A172 (cell line): Measurements from ENCODE around the gene GTSF1L. TPM values are rescaled to one million over a fixed set of nuclear protein-coding genes. Genes with fewer than 3 reads are reported as not detected.

Source experiments
- DNase-seq: peaks from one replicate; pipeline ENCODE4 v3.0.0-alpha.2; 2015; ENCODE audit warnings: low spot score
- total RNA-seq: library from RNA; depleted of rRNA; stranded (reverse); fragments of >200 nt; shearing (Covaris generic); gene quantifications from 2 replicates; pipeline ENCODE4 v1.2.3, GENCODE V29; 2014

Gene GTSF1L
- total RNA-seq, 1 experiment from 2014 or later = not detected

GRCh38 chr20:43746344-43747137, 19.7 kb upstream of the GTSF1L start:
- peak; percentile 23 for DNase-seq

- DNase-seq = no peak
Measured at GRCh38 chr20:43744966-43745730, 18.3 kb upstream of the GTSF1L start.

- peak; percentile 55 for DNase-seq
Measured at GRCh38 chr20:43744151-43744611, 17.4 kb upstream of the GTSF1L start.

- no peak for DNase-seq
Measured at GRCh38 chr20:43740642-43741041, 13.8 kb upstream of the GTSF1L start.

- no peak for DNase-seq
Measured at GRCh38 chr20:43739148-43739749, 12.4 kb upstream of the GTSF1L start.

- no peak for DNase-seq
Measured at GRCh38 chr20:43737925-43738324, 11.1 kb upstream of the GTSF1L start.

GRCh38 chr20:43736588-43737158, 9.9 kb upstream of the GTSF1L start:
- DNase-seq = no peak

- no peak for DNase-seq
Measured at GRCh38 chr20:43731927-43732326, 5.1 kb upstream of the GTSF1L start.

GRCh38 chr20:43731469-43731868, 4.7 kb upstream of the GTSF1L start:
- peak; percentile 64 for DNase-seq

GRCh38 chr20:43728686-43729255, 2.0 kb upstream of the GTSF1L start:
- DNase-seq = no peak

GRCh38 chr20:43727980-43728590, 1.3 kb upstream of the GTSF1L start:
- DNase-seq = no peak

- DNase-seq = no peak
Measured at GRCh38 chr20:43726333-43726732, 469 bp downstream of the GTSF1L start.

- DNase-seq = no peak
Measured at GRCh38 chr20:43725666-43726065, 1.1 kb downstream of the GTSF1L start.

- no peak for DNase-seq
Measured at GRCh38 chr20:43724383-43724782, 2.4 kb downstream of the GTSF1L start.

- no peak for DNase-seq
Measured at GRCh38 chr20:43723735-43724134, 3.1 kb downstream of the GTSF1L start.

GRCh38 chr20:43723186-43723585, 3.6 kb downstream of the GTSF1L start:
- no peak for DNase-seq

GRCh38 chr20:43722153-43722505, 4.7 kb downstream of the GTSF1L start:
- no peak for DNase-seq

GRCh38 chr20:43721429-43722152, 5.2 kb downstream of the GTSF1L start:
- no peak for DNase-seq

GRCh38 chr20:43721097-43721428, 5.7 kb downstream of the GTSF1L start:
- no peak for DNase-seq

- no peak for DNase-seq
Measured at GRCh38 chr20:43720007-43720406, 6.8 kb downstream of the GTSF1L start.

- no peak for DNase-seq
Measured at GRCh38 chr20:43717616-43717995, 9.2 kb downstream of the GTSF1L start.
